HK-2 (cell line): ENCODE results near the gene TLR5.
"Not testable (repeated sequence)": the region's sequence is repeated elsewhere in the genome, so short reads cannot be mapped to it uniquely, and the experiment has no call there.

Source experiments
- DNase-seq: peaks from one replicate; pipeline ENCODE4 v3.0.0-alpha.2; 2018; ENCODE audit not compliant: unreplicated experiment

The TLR5 gene

GRCh38 chr1:223142795-223143536 lies at the start of gene TLR5:
Gene TLR5 (minus strand): TSS chr1:223143248. CDS start chr1:223113031, 30,217 bp downstream.
- peak; percentile 72 for DNase-seq

DNA sequence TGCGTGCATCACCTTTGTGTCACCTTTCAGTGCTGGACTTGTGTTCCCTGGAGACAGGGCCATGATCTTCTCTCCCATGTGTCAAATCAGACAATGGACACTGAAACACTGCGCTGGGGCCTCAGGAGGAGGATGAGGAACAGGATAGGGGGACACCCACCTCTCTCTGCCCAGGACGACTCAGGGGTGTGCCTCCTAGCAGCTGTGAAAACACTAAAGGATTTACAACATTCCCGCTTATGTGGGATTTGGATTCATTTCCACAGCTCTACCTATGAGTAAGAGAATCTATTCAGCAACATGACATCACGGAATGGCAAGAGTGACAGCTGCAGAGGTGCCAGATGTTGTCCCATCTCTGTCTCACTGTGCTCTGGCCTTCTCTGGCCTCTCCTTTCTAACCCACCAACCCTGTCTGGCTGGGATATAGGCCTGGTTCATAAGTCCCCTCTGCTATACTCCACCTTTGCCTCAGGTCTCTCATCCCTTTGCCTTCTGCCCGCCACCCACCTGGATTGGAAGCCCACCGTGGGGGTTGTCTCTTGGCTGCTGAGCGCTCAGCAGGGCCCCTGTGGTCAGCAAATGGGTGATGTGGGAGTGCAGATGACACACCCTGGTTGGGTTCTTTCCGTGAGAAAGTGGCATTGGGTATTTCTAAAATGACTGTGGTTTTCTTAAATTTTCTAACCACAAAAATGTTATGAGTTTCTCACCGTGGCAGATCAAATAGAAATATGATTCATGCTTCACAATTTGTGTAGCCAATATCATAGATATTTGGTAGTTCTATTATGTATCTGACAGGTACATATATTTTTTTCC lies 47.1 kb upstream of the TLR5 start:
- no peak for DNase-seq

DNA sequence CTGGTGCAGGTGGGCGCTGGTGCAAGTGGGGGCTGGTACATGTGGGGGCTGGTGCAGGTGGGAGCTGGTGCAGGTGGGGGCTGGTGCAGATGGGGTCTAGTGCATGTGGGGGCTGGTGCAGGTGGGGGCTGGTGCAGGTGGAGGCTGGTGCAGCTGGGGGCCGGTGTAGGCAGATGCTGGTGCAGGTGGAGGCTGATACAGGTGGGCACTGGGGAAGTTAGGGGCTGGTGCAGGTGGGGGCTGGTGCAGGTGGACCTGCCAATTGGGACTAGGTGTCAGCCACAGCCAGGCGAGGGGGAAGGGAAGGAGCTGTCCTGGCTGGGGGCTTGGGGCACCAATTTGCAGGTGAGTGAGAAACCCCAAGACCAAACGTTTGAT lies 46.5 kb upstream of the TLR5 start:
- no peak for DNase-seq

GRCh38 chr1:223188618-223189356 lies 45.7 kb upstream of the TLR5 start:
- no peak for DNase-seq

DNA sequence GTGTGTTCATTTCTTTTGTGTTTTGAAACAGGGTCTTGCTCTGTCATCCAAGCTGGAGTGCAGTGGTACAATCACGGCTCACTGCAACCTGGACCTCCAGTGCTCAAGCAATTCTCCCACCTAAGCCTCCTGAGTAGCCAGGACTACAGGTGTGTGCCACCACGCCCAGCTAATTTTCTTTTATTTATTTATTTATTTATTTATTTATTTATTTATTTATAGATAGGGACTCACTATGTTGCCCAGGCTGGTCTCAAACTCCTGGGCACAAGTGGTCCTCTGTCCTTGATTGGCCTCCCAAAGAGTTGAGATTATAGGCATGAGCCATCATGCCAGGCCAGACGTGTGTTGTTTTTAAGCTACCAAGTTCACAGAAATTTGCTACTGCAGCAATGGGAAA lies 43.8 kb upstream of the TLR5 start:
- DNase-seq = no peak

DNA sequence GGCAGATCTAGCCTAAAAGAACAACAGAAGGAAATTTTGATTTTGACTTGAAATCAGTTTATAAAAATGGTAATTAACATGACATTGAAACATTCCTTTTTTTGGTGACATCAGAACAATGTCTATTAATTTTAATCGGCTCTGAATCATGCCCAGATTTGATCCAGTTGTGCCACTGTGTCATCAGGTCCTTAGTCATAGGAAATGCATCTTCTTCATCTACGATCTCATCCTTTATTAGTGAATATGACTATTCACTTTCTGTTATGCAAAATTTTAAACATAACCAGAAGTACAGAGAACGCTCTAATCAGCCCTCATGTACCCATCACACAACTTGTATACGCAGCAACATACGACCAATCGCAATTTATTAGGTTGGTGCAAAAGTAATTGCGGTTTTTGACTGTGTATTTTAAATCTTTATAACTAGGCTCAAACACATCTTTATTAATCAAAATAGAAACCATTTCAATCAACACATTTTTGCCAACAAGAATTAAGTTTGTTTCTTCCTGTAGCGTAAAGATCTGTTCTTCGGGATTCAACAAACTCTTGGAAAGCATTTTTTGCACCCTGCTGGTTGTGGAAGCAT lies 40.3 kb upstream of the TLR5 start:
- DNase-seq = no peak

DNA sequence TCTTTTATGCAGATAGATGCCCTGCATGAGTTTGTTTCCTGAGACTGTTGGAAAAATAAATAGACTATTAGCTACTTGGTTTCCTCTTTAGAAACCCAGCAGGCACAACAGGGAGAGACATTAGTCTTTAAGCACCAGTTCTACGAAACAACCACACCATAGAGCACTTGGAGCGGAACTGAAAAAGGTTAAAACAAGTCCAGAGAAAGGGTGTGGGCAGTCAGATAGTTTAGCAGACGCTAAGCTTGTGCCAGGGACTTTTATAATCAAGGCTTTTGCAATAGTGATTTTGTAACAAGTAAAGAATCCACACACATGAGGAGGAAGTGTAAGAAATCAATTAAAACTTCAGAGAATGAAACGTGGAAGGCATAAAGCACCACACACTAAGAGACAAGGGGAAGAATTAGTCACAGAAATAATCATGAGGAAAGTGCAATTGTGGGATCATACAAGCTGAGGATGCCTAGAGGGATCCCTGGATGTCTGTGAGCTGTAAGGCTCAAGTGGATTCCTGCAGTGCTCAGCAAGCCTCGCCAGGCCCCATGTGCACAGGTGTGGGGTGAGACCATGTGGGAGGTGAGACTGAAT lies 37.8 kb upstream of the TLR5 start:
- no peak for DNase-seq

DNA sequence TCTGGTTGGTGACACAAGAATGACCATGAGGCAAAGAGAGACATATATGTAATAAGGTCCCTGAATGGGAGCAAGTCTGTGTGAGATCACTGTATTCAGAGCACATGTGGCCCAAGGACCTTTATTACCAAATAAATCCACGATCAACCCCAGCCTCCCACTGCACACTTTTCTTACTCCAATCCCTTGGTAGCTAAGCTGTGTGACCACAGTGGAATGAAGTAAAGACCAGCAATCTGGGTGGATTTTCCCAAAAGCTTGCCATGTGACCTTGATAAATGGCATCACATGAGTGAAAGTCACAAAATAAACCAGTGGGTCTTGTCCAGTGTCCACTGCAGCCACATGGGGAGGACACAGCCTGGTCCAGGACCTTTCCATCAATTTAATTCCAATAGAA lies 36.7 kb upstream of the TLR5 start:
- DNase-seq = no peak

DNA sequence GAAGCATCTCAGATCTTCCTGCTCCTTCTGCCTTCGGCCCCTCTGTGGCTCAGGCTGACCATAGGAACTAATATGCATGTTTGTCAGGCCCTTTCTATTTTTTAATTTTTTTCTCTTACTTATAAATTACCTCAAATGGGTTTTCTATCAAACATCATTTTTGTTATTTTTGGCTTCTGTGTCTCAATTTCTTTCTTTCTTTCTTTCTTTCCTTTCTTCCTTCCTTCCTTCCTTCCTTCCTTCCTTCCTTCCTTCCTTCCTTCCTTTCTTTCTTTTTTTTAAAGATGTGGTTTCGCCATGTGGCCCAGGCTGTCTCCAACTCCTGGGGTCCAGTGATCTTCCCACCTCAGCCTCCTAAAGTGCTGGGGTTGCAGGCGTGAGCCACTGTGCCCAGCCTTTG lies 36.2 kb upstream of the TLR5 start:
- no peak for DNase-seq

- DNase-seq = no peak
Measured at GRCh38 chr1:223177681-223178080, 34.6 kb upstream of the TLR5 start.

DNA sequence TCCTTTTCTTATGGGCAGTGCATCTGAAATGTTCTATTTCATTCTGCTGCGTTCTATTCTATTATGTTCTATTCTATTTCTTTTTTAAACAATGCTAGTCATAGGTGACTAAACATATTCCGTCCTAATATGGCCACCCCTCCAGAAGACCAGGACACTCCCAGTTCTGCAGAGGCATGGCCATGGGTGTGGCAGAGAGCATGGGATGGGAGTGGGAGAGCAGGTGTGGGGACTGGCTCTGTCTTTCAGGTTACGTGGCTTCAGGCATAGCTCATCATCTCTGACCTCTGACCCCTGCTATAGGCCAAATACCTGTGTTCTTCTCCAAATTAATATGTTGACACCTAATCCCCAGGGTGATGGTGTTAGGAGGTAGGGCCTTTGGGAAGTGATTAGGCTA lies 33.4 kb upstream of the TLR5 start:
- DNase-seq = no peak

DNA sequence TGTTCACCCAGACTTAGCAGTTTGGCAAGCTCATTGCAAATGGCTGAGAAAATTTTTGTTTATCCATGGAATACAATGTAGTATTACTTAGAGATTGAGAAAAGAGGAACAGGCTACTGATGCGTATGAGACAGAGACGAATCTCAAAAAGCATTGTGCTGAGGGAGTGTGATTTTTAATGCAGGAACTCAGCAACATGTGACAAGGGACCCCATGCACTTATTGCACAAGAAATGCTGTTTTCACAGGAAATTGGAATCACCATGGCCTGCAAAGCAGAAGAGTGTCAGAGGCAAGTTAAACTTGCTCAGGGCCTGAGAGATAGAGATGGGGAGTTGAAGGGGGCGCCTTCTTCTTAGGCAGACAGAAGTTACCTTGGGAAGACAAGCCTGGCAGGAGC lies 32.6 kb upstream of the TLR5 start:
- no peak for DNase-seq

- no peak for DNase-seq
Measured at GRCh38 chr1:223175032-223175431, 32.0 kb upstream of the TLR5 start.

- DNase-seq = not testable (repeated sequence)
Measured at GRCh38 chr1:223169458-223169857, 26.4 kb upstream of the TLR5 start.

- DNase-seq = no peak
Measured at GRCh38 chr1:223161321-223161720, 18.3 kb upstream of the TLR5 start.

DNA sequence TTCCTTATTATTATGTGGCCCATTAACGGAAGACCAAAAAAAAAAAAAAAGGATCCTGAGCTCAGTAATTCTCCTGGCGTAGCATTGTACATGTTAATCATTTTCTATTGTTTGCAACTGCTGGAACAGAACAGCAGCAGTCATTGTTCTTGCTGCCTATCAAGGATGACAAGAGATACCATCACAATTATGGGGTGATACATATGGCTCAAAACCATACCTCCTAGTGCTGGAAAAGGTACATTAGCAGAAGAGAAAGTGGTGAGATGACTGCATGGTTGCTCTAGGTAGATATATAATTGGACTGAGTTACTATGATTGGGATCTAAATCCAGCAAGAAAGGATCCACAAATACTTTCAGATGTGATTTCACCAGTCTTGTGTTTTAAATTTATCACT lies 13.3 kb upstream of the TLR5 start:
- no peak for DNase-seq

- no peak for DNase-seq
Measured at GRCh38 chr1:223155153-223155552, 12.1 kb upstream of the TLR5 start.

DNA sequence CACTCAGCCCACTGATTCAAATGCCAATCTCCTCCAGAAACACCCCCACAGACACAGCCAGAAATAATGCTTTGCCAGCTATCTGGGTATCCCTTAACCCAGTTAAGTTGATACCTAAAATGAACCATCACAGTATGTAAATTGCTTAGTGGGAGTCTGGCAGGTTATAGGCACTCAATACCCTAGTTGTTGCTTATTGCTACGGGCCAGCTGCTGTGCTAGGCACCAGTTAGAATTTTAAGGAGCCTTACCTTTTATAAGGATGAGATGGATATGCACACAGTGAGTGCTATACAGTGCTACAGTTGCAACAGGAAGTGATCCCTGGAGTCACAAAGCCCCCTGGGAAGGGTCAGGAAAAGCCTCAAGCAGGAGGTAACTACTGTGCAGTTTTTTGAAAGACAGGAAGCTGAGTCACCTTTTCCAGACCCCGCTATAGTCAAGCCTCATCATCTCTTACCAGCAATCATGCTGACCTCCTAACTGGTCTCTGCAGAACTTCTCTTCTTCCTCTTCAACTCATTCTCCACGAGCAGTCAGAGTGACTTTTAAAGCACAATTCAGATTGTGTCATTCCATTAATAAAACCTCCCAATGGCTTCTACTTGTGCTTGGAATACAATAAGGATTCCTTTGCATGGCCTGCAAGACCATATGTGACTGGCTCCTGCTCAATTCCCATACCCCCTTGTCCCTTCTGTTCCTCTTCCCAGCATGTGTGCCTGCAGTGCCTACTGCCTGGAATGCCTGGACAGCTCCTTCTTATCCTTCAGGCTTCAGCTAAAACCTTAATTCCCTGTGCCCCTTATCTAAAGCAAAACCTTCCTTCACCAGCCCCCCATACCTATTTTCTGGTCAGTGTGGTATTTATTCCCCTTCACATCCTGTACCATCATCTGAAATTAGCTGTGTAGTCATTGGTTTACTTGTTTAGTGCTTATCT lies 10.4 kb upstream of the TLR5 start:
- no peak for DNase-seq

DNA sequence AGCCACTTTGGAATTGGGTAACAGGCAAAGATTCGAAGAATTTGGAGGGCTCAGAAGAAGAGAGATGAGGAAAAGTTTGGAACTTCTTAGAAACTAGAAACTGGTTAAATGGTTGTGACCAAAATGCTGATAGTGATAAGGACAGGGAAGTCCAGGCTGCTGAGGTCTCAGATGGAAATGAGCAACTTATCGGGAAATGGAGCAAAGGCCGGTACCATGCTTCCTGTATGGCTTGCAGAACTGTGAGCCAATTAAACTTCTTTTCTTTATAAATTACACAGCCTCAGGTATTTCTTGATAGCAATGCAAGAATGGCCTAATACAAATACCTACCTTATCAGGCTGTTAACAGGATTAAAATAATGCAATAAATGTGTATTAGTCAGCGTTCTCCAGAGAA lies 9.4 kb upstream of the TLR5 start:
- DNase-seq = no peak

GRCh38 chr1:223150443-223150842 lies 7.4 kb upstream of the TLR5 start:
- no peak for DNase-seq

GRCh38 chr1:223147873-223148272 lies 4.8 kb upstream of the TLR5 start:
- no peak for DNase-seq
